BLaER1 (cell line): ENCODE measurements around the gene POLD4.

Experiments used
- H3K27ac ChIP-seq: shearing (Covaris generic); formaldehyde crosslinking; 2 replicates; pipeline ENCODE4 v1.8.1; 2022
- H3K27me3 ChIP-seq: shearing (Covaris generic); formaldehyde crosslinking; 2 replicates; pipeline ENCODE4 v1.8.1; 2022
- H3K36me3 ChIP-seq: shearing (Covaris generic); formaldehyde crosslinking; 2 replicates; pipeline ENCODE4 v1.8.1; 2022
- H3K4me1 ChIP-seq: shearing (Covaris generic); formaldehyde crosslinking; 2 replicates; pipeline ENCODE4 v1.8.1; 2022
- H3K4me2 ChIP-seq: shearing (Covaris generic); formaldehyde crosslinking; 2 replicates; pipeline ENCODE4 v1.8.1; 2022
- H3K4me3 ChIP-seq: shearing (Covaris generic); formaldehyde crosslinking; 2 replicates; pipeline ENCODE4 v1.8.1; 2022
- H3K9ac ChIP-seq: shearing (Covaris generic); formaldehyde crosslinking; 2 replicates; pipeline ENCODE4 v1.8.1; 2022
- H3K9me3 ChIP-seq: shearing (Covaris generic); formaldehyde crosslinking; 2 replicates; pipeline ENCODE4 v1.8.1; 2022
- H4K20me1 ChIP-seq: shearing (Covaris generic); formaldehyde crosslinking; 2 replicates; pipeline ENCODE4 v1.8.1; 2022
- Cebpa-rat ChIP-seq: shearing (Covaris generic); IDR thresholded peaks from 2 replicates; pipeline ENCODE4 v1.8.1; 2022

POLD4 gene

GRCh38 chr11:67310246-67311050 lies 42.9 kb downstream of the POLD4 start:
- no peaks in the 10 kb centered on the region for H3K9me3 ChIP-seq
- no peak for TF ChIP-seq Cebpa-rat
- no peaks in the 10 kb centered on the region for H3K27me3 ChIP-seq
- peaks cover 62% of the 10 kb centered on the region for H3K36me3 ChIP-seq
- 0 out of 2 replicates have a peak overlapping the region, but pooled peaks have one; percentile 22 for H3K27ac ChIP-seq
- H3K9ac ChIP-seq: no peak overlapping the region
- H3K4me2 ChIP-seq: no peak overlapping the region
- H4K20me1 ChIP-seq: no peaks in the 10 kb centered on the region
- H3K4me1 ChIP-seq: peaks cover 24% of the 10 kb centered on the region
- H3K4me3 ChIP-seq: no peak overlapping the region

DNA sequence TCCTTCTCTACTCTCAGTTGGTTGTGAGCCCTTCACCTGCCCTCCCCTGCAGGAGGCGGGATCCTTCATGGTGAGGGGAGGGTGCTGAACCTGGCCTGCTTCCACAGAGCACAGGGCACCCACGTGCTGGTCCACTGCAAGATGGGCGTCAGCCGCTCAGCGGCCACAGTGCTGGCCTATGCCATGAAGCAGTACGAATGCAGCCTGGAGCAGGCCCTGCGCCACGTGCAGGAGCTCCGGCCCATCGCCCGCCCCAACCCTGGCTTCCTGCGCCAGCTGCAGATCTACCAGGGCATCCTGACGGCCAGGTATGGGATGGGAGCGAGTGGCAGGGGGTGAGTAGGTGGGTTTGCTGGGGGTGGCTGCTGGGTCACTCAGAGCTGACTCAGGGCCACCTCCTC lies 43.7 kb downstream of the POLD4 start:
- Histone ChIP-seq H3K9me3 (no peaks in the 10 kb centered on the region), H3K27me3 (no peaks in the 10 kb centered on the region), H3K9ac (no peak overlapping the region), H3K4me1 (peaks cover 32% of the 10 kb centered on the region), H3K4me2 (no peak overlapping the region), H4K20me1 (no peaks in the 10 kb centered on the region), H3K4me3 (no peak overlapping the region), H3K27ac (no peak overlapping the region), H3K36me3 (peaks cover 62% of the 10 kb centered on the region)
- no peak for TF ChIP-seq Cebpa-rat

GRCh38 chr11:67309166-67309565 lies 44.2 kb downstream of the POLD4 start:
- Histone ChIP-seq H3K27ac (peak overlapping the region; percentile 5; the same call in 1 of the 2 replicates), H3K4me3 (no peak overlapping the region), H3K9me3 (no peaks in the 10 kb centered on the region), H4K20me1 (no peaks in the 10 kb centered on the region), H3K4me2 (no peak overlapping the region; the same call in 1 of the 2 replicates), H3K27me3 (no peaks in the 10 kb centered on the region), H3K4me1 (peaks cover 37% of the 10 kb centered on the region), H3K36me3 (peaks cover 62% of the 10 kb centered on the region), H3K9ac (no peak overlapping the region)
- no peak for TF ChIP-seq Cebpa-rat

- peaks cover 46% of the 10 kb centered on the region for H3K4me1 ChIP-seq
- H3K27me3 ChIP-seq: no peaks in the 10 kb centered on the region
- peaks cover 62% of the 10 kb centered on the region for H3K36me3 ChIP-seq
- H3K4me2 ChIP-seq: no peak overlapping the region; the same call in 1 of the 2 replicates
- no peak overlapping the region for H3K4me3 ChIP-seq
- H3K27ac ChIP-seq: peak overlapping the region; percentile 18; the same call in 1 of the 2 replicates
- no peak overlapping the region for H3K9ac ChIP-seq
- no peaks in the 10 kb centered on the region for H3K9me3 ChIP-seq
- H4K20me1 ChIP-seq: no peaks in the 10 kb centered on the region
- TF ChIP-seq Cebpa-rat: no peak
These were observed 45.1 kb downstream of the POLD4 start for GRCh38 chr11:67308031-67308866.

- no peaks in the 10 kb centered on the region for H3K27me3 ChIP-seq
- no peak for TF ChIP-seq Cebpa-rat
- H3K4me3 ChIP-seq: no peak overlapping the region
- H3K4me2 ChIP-seq: no peak overlapping the region
- H3K9ac ChIP-seq: no peak overlapping the region
- H3K27ac ChIP-seq: peak overlapping the region; percentile 18; the same call in 1 of the 2 replicates
- H4K20me1 ChIP-seq: no peaks in the 10 kb centered on the region; the same call in 1 of the 2 replicates
- H3K4me1 ChIP-seq: peaks cover 47% of the 10 kb centered on the region
- H3K36me3 ChIP-seq: peaks cover 64% of the 10 kb centered on the region
- no peaks in the 10 kb centered on the region for H3K9me3 ChIP-seq
These were observed 45.8 kb downstream of the POLD4 start for GRCh38 chr11:67307545-67308001.

DNA sequence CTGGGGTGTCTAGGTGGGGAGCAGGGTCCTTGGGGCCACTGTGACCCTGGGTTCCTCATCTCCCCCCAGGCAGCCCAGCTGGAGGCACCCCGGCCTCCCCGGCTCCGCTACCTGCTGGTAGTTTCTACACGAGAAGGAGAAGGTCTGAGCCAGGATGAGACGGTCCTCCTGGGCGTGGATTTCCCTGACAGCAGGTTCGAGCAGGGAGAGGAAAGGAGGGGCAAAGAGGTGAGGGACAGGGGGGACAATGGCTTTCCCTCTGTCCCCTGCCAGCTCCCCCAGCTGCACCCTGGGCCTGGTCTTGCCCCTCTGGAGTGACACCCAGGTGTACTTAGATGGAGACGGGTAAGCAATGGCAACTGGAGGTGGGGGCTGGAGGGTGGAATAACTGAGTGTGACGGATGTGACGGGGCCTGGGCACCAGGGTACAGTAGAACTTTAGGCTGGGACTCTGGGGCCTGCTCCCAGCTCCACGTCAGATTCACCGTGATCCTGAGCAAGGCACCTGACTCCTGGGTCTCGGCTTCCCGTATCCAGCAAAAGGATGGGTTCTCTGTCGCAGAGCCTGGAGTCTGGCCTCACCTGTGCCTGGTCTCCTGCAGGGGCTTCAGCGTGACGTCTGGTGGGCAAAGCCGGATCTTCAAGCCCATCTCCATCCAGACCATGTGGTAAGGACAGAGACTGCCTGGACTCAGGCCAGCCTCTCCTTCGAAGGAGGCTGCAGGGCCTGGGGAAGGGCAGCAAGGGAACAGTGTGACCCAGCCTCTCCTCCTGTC lies 46.4 kb downstream of the POLD4 start:
- Histone ChIP-seq H3K4me2 (no peak overlapping the region), H4K20me1 (peaks cover 3% of the 10 kb centered on the region), H3K9me3 (no peaks in the 10 kb centered on the region), H3K4me1 (peaks cover 52% of the 10 kb centered on the region), H3K9ac (no peak overlapping the region), H3K4me3 (no peak overlapping the region), H3K27ac (peak overlapping the region; percentile 22; the same call in 1 of the 2 replicates), H3K36me3 (peaks cover 69% of the 10 kb centered on the region), H3K27me3 (no peaks in the 10 kb centered on the region)
- TF ChIP-seq Cebpa-rat: no peak

DNA sequence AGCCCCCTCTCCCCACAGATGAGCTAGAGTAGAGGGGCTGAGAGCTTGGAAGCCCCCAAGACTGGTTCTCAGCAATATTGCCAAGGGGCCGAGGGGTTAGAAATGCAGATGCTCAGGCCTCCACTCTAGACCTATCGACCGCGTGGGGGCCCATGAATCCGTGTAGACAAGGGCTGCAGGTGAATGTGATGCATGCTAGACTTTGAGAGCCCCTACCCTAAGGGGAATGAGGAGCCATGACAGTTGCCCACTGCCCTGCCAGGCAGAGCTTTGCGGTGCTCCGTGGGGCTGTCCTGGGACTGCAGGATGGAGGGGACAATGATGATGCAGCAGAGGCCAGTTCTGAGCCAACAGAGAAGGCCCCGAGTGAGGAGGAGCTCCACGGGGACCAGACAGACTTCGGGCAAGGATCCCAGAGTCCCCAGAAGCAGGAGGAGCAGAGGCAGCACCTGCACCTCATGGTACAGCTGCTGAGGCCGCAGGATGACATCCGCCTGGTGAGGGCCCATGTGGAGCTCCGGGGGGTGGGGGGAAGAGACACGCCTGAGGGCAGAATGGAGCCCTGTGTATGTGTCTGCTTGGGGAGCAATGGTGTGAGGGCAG lies 48.7 kb downstream of the POLD4 start:
- peak overlapping the region; percentile 91 for H3K9ac ChIP-seq
- peak overlapping the region; percentile 95 for H3K4me2 ChIP-seq
- no peaks in the 10 kb centered on the region for H3K27me3 ChIP-seq
- peaks cover 27% of the 10 kb centered on the region for H4K20me1 ChIP-seq
- peaks cover 68% of the 10 kb centered on the region for H3K4me1 ChIP-seq
- H3K27ac ChIP-seq: peak overlapping the region; percentile 95
- H3K4me3 ChIP-seq: peak overlapping the region; percentile 79
- no peaks in the 10 kb centered on the region for H3K9me3 ChIP-seq
- H3K36me3 ChIP-seq: peaks cover 70% of the 10 kb centered on the region
- no peak for TF ChIP-seq Cebpa-rat

DNA sequence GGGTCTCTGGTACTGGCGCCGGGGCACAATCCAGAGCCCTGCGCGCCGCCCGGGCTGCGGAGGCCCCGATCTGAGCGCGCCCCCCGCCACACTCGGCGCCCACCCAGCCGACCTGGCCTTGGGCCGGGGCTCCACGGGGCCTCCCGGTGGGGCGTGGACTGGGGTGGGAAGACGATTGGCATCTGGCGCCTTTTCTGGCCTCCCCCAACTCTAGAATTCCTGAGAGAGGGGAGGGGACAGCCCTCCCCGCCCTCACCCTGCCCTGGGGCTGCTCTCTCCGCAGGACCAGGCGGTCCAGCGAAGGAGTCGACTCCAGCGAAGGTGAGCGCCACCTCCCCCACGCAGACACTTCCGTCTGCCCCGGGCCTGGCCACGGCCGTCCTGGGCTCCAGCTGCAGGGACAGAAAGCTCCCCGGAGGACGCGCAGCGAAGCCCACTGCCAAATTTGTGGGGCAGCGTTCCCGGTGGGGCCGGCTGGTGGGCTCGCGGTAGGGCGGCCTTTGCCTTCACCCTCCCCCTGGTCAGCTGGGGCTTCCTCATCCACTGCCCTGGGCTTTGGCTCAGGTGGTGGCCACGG lies 49.4 kb downstream of the POLD4 start:
- Histone ChIP-seq H3K27ac (peak overlapping the region; percentile 95), H3K36me3 (peaks cover 70% of the 10 kb centered on the region), H4K20me1 (peaks cover 28% of the 10 kb centered on the region), H3K4me2 (peak overlapping the region; percentile 95), H3K9ac (peak overlapping the region; percentile 91), H3K9me3 (no peaks in the 10 kb centered on the region), H3K4me1 (peaks cover 61% of the 10 kb centered on the region), H3K4me3 (peak overlapping the region; percentile 79), H3K27me3 (no peaks in the 10 kb centered on the region)
- no peak for TF ChIP-seq Cebpa-rat
